K562 (cell line): Measurements from ENCODE around the gene NRROS. TPM values are rescaled to one million over a fixed set of nuclear protein-coding genes. Genes with fewer than 3 reads are reported as not detected.
A peak's percentile ranks its signal among the peaks of the same experiment; 100 is the strongest.

Experiments used
- ATAC-seq: fragments of 200-7000 bp; cut with Tn5 transposase; 3 replicates; pipeline ENCODE4 v1.9.1; 2020; ENCODE audit warnings: moderate library complexity
- BruUV-seq: library from RNA; stranded (reverse); fragments of 400-500 nt; replicated peaks from 2 replicates; lab custom pipeline; 2021; lab: Mats Ljungman, UMichigan
- CTCF ChIA-PET: fragments of 300-600 bp; formaldehyde crosslinking; extraction: SDS; loops from one replicate; lab custom pipeline; 2021; ENCODE audit warnings: low intra/inter-chr PET ratio; lab: Yijun Ruan, JAX
- POLR2A ChIA-PET: fragments of 300-600, 350-650 bp; sonication (Branson Sonifier 250); formaldehyde crosslinking; extraction: SDS; loops from one replicate; lab custom pipeline; 2021; ENCODE audit warnings: antibody characterized with exemption, inconsistent platforms; lab: Yijun Ruan, JAX
- DNase-seq, 4 experiments: peaks; one replicate each; pipeline versions ENCODE4 v3.0.0 to v3.0.0-alpha.2; 2011 to 2018; ENCODE audit warnings: low spot score in 3 of 4, mixed read lengths in 3 of 4; ENCODE audit errors: extremely low read depth in 1 of 4
- FAIRE-seq: peaks from 2 replicates; lab custom pipeline; 2011; peaks lifted over from hg19 to GRCh38; lab: Jason Lieb, UNC
- H2AFZ ChIP-seq: 2 replicates; pipeline ENCODE4 v1.6.0; 2011; ENCODE audit warnings: low read depth, low read length, control low read depth, inconsistent platforms
- H3K27ac ChIP-seq: fragments of 200-600 bp; 3 replicates; pipeline ENCODE4 v1.8.0; 2011; ENCODE audit warnings: low read depth, mild to moderate bottlenecking, control low read depth, inconsistent platforms, low read length, moderate library complexity, mixed read lengths; ENCODE audit errors: extremely low read depth
- H3K27me3 ChIP-seq, 2 experiments: fragments of 300-600 bp in 1 of 2; 2 replicates in 1 of 2; 3 replicates in 1 of 2; pipeline versions ENCODE4 v1.6.0 to v1.8.0; 2011; ENCODE audit warnings: inconsistent platforms in 2 of 2, low read length in 2 of 2, mild to moderate bottlenecking in 1 of 2, mixed read lengths in 1 of 2, moderate library complexity in 1 of 2; ENCODE audit not compliant: control insufficient read depth in 2 of 2, insufficient read depth in 2 of 2
- H3K36me3 ChIP-seq: fragments of 300-600 bp; 3 replicates; pipeline ENCODE4 v1.8.0; 2011; ENCODE audit warnings: mild to moderate bottlenecking, low read length, inconsistent platforms; ENCODE audit not compliant: control insufficient read depth, insufficient read depth
- H3K4me1 ChIP-seq, 2 experiments: fragments of 200-600 bp in 1 of 2; replicated peaks in 1 of 2; 2 replicates in 1 of 2; 3 replicates in 1 of 2; pipeline versions ENCODE4 v1.5.1 to v1.8.0; 2011; ENCODE audit warnings: inconsistent platforms in 2 of 2, low read length in 2 of 2, mild to moderate bottlenecking in 1 of 2, mixed read lengths in 1 of 2, moderate library complexity in 1 of 2; ENCODE audit not compliant: control insufficient read depth in 2 of 2, insufficient read depth in 2 of 2
- H3K4me2 ChIP-seq: 2 replicates; pipeline ENCODE4 v1.6.1; 2011; ENCODE audit warnings: low read length, control low read depth, inconsistent platforms, mixed read lengths; ENCODE audit not compliant: insufficient read depth
- H3K4me3 ChIP-seq: fragments of 200-600 bp; sonication (generic), shearing (Covaris generic); 2 replicates; pipeline ENCODE4 v1.5.1; 2016; ENCODE audit warnings: control low read depth, inconsistent platforms
- H3K79me2 ChIP-seq: fragments of 200-600 bp; 3 replicates; pipeline ENCODE4 v1.8.0; 2011; ENCODE audit warnings: low read length, inconsistent platforms; ENCODE audit not compliant: control insufficient read depth, insufficient read depth
- H3K9ac ChIP-seq, 2 experiments: 2 replicates each; pipeline versions ENCODE4 v1.6.0 to v1.6.1; 2011; ENCODE audit warnings: low read depth in 2 of 2, low read length in 2 of 2, control low read depth in 1 of 2, inconsistent platforms in 1 of 2, mild to moderate bottlenecking in 1 of 2, mixed read lengths in 1 of 2; ENCODE audit not compliant: insufficient read depth in 1 of 2
- H3K9me1 ChIP-seq: one replicate; pipeline ENCODE4 v1.6.0; 2011; ENCODE audit warnings: inconsistent platforms, mild to moderate bottlenecking, low read length, moderate library complexity; ENCODE audit not compliant: control insufficient read depth, insufficient read depth
- H3K9me3 ChIP-seq: replicated peaks from 2 replicates; pipeline ENCODE4 v1.5.1; 2011; ENCODE audit warnings: low read depth, low read length, inconsistent platforms; ENCODE audit not compliant: control insufficient read depth, insufficient read depth
- H4K20me1 ChIP-seq: replicated peaks from 2 replicates; pipeline ENCODE4 v1.6.1; 2011; ENCODE audit warnings: low read length, inconsistent platforms, mixed read lengths; ENCODE audit not compliant: control insufficient read depth, insufficient read depth
- RAD21 ChIP-seq, 2 experiments: fragments of 250-450 bp in 1 of 2; fragments of 450-650 bp in 1 of 2; sonication (Bioruptor Pico) in 1 of 2; formaldehyde crosslinking in 1 of 2; IDR thresholded peaks in 1 of 2; conservative IDR thresholded peaks in 1 of 2; 2 replicates each; pipeline versions ENCODE4 v1.4.0 to v1.8.0; 2020 to 2022; ENCODE audit warnings: mild to moderate bottlenecking in 2 of 2, moderate library complexity in 1 of 2
- WGBS: fragments of 100-300 bp; shearing (Covaris generic); methylation state at CpG from one replicate; pipeline ENCODE4 v1.1.6; 2016; ENCODE audit warnings: low coverage, mixed read lengths; ENCODE audit not compliant: insufficient coverage; ENCODE audit errors: missing lambda C conversion rate; 5-methylcytosine and 5-hydroxymethylcytosine counted together
- in situ Hi-C: fragments of 300-500 bp; cut with MboI; formaldehyde crosslinking; loops from 4 replicates; pipeline ENCODE4 v1.15.0; 2018; ENCODE audit warnings: inconsistent platforms, mixed read lengths
- intact Hi-C: fragments of 100-400 bp; cut with micrococcal nuclease; formaldehyde crosslinking; loops from 2 replicates; pipeline ENCODE4 v1.14.2; 2022
- polyA plus RNA-seq, 8 experiments: library from polyadenylated mRNA; depleted of rRNA in 4 of 8; stranded (reverse) in 5 of 8; unstranded in 3 of 8; fragments of >200 nt; fragmentation: Nextera tagmentation in 2 of 8; fragmentation: Illumina TruSeq in 1 of 8; extraction: Ambion mirVana in 2 of 8; extraction: Trizol in 1 of 8; gene quantifications; 2 replicates each; pipeline versions ENCODE4 v1.2.1 to v1.2.3, GENCODE V29; 2011 to 2014; ENCODE audit warnings: inconsistent platforms in 1 of 8, missing spikeins in 1 of 8
- total RNA-seq, 7 experiments: library from RNA; depleted of rRNA in 6 of 7; stranded (reverse); fragments of >200 nt in 6 of 7; fragmentation: Illumina TruSeq in 2 of 7; extraction: Trizol in 2 of 7; gene quantifications; 2 replicates each; pipeline versions ENCODE4 v1.2.1 to v1.2.3, GENCODE V29; 2011 to 2021; ENCODE audit warnings: low replicate concordance in 1 of 7
- TF ChIP-seq, protein P1 (sequence below): sonication (generic); formaldehyde crosslinking; IDR thresholded peaks from 2 replicates; pipeline ENCODE4 v1.8.1; 2023; ENCODE audit warnings: mild to moderate bottlenecking, missing genetic modification reagents

Gene NRROS
- total and polyA plus RNA-seq, 9 of the 15 experiments (the other 6 are each of a cell fraction or from before 2014, with no cell fraction given): 0.34 to 13.8 (median 3.8) TPM

DNA sequence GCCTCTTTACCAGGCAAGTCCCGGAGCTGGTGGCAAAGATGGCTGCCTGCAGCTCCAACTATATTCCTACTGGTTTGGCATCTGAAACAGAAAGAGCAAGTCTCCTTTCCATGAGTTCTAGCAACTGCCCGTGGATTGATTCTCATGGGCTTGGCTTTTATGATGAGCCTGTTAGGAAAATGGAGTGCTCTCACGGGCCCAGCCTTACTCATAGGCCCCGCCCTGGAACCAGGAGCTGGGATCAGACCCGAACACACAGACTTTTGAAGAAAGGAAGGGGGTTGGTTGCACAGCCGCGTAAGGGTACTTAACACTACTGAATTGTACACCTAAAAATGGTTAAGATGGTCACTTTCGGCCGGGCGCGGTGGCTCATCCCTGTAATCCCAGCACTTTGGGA lies 2.9 kb downstream of the NRROS start:
- no peak overlapping the region for H3K4me2 ChIP-seq
- WGBS: 80% methylated on average over 11 of the region's 11 CpGs
- no TSS peak for BruUV-seq
- no peaks in the 10 kb centered on the region for H4K20me1 ChIP-seq
- TF ChIP-seq, protein P1, sequence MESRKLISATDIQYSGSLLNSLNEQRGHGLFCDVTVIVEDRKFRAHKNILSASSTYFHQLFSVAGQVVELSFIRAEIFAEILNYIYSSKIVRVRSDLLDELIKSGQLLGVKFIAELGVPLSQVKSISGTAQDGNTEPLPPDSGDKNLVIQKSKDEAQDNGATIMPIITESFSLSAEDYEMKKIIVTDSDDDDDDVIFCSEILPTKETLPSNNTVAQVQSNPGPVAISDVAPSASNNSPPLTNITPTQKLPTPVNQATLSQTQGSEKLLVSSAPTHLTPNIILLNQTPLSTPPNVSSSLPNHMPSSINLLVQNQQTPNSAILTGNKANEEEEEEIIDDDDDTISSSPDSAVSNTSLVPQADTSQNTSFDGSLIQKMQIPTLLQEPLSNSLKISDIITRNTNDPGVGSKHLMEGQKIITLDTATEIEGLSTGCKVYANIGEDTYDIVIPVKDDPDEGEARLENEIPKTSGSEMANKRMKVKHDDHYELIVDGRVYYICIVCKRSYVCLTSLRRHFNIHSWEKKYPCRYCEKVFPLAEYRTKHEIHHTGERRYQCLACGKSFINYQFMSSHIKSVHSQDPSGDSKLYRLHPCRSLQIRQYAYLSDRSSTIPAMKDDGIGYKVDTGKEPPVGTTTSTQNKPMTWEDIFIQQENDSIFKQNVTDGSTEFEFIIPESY (CRISPR knock-in tag): 0 out of 2 replicates have a peak, but pooled peaks have one; percentile 42
- no peak for TF ChIP-seq RAD21 (CRISPR knock-in tag; conservative IDR thresholded peaks at IDR 0.05 in 1 of 2, IDR thresholded peaks at IDR 0.05 in 1 of 2)
- H3K36me3 ChIP-seq: peaks cover 17% of the 10 kb centered on the region; the same call in 2 of the 3 replicates
- intact Hi-C loops (no loop called here), in situ Hi-C loops (no loop called here)
- H3K9me3 ChIP-seq: no peaks in the 10 kb centered on the region
- H2AFZ ChIP-seq: 0 out of 2 replicates have a peak overlapping the region, but pooled peaks have one; percentile 1
- H3K4me1 ChIP-seq: peaks cover 28 to 29% of the 10 kb centered on the region in 2 experiments
- H3K9ac ChIP-seq: peak overlapping the region in 1 of 2 experiments; percentile 1; a peak in 1 of 4 replicates
- ATAC-seq: no peak
- no peak for DNase-seq
- no peaks in the 10 kb centered on the region for H3K27me3 ChIP-seq
- H3K4me3 ChIP-seq: no peak overlapping the region
- H3K27ac ChIP-seq: no peak overlapping the region
- H3K9me1 ChIP-seq: no peaks in the 10 kb centered on the region
- peaks cover 36% of the 10 kb centered on the region for H3K79me2 ChIP-seq
- FAIRE-seq: no peak
- CTCF ChIA-PET: no interaction called here
- POLR2A ChIA-PET: interaction anchor here (0.7 to 1.1 kb wide), 2 partner anchors 52 to 159 kb away, joined by 3 to 4 read pairs; no protein-coding TSS in a partner anchor
